Stimulated activated CD4-positive, alpha-beta T cell treated with anti-CD3 and anti-CD28 coated beads, TNF-alpha, amount 100 ng/mL, for 48 hours (primary cell): ENCODE results near the gene NISCH.

ENCODE experiments used
- DNase-seq, 3 donors: peaks; one replicate each; pipeline ENCODE4 v3.0.0-alpha.2; 2020; ENCODE audit warnings: low read depth in 3 of 3

NISCH gene

GRCh38 chr3:52471371-52472238 is 16.2 kb downstream of the NISCH start:
- DNase-seq: no peak

- no peak for DNase-seq
These were observed 17.0 kb downstream of the NISCH start for GRCh38 chr3:52472239-52473000.

GRCh38 chr3:52473026-52473425 is 17.6 kb downstream of the NISCH start:
- no peak for DNase-seq

DNA sequence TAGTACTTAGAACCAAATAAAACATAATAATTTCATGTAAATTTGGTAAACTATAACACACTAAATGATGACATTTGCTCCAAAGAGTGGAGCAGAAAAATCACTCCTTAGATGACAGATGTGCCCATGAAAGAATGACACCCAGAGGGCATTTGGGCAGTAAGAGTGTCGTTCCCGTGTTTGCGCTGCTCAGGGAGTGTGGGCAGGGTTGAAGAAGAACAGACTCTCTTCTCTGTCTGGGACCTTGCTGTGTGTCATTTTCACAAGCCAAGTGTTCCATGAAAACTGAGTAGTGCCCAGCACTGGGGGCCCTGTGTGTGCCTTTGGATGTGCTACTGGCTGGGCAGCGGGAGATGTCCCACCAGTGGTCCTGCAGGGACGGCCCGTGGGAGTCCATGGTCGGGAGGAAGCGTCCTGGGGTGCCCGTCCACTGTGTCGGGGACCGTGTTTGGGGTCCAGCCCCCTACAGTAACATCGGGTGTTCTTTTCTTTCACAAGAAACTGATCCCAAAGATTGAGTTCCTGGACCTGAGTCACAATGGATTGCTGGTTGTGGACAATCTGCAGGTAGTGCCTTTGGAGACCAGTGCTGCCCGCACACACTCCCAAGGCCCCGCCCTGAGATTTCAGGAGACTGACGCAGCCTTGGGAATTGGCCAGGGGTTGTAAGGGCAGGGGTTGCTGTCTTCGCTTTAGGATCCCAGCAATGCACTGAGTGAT is 21.8 kb downstream of the NISCH start:
- no peak for DNase-seq

DNA sequence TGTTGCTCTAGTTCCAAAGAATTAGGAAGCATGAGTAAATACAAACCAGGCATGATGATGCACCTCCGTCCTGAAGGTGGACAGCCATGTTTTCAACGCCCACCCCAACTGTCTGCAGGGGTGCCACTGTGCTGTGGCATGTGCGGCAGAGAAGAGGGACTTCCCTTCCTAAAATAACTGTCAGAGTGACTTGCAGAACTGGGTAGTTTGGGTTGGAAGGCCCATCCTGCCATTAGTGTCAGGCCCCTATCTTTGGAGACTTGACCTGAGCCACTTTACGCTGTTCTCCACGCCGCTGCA is 22.3 kb downstream of the NISCH start:
- DNase-seq: no peak

GRCh38 chr3:52479037-52479876 is 23.9 kb downstream of the NISCH start:
- DNase-seq: no peak

GRCh38 chr3:52479877-52480575 is 24.6 kb downstream of the NISCH start:
- DNase-seq: no peak

DNA sequence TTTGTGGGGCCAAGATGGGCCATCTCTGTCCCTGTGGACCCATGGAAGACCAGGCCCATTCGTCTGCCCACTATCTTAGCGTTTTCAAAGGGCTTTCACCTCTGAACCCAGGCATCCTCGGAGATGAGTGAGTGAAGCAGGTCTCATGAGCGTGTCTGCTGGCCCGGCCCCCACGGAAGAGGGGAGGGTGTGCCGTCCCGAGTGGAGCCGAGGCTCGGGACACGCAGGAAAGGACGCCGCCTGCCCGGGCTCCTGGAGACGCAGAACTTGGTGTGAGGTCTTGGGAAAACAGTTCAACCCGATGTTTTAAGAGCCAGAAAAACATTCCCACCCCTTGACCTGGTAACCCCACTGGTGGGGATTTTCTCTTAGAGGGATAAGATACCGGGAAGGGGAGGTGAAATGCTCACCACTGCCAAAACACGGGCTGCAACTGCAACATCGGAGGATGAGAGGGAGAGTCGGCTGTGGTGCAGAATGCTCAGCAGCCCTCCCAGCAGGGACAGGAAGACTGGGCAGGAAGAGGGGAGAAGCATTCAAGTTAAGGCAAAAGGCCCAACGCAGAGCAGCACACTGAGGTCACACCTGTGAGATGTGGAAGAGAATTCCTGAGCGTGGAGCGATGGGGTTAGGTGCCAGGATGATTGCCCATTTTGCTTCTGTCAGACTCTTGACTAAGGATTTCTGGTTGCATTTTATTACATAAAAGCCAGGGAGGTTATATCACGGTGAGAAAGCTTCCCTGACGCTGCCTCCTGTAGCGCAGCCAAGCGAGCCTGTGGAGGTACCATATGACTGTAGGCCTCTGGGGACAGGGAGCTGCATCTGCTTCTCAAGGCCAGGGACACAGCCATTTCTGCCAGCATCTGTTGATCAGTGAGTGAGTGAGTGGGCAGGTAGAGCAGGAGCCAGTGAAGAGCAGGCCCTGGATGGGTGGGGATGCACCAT is 25.6 kb downstream of the NISCH start:
- no peak for DNase-seq

DNA sequence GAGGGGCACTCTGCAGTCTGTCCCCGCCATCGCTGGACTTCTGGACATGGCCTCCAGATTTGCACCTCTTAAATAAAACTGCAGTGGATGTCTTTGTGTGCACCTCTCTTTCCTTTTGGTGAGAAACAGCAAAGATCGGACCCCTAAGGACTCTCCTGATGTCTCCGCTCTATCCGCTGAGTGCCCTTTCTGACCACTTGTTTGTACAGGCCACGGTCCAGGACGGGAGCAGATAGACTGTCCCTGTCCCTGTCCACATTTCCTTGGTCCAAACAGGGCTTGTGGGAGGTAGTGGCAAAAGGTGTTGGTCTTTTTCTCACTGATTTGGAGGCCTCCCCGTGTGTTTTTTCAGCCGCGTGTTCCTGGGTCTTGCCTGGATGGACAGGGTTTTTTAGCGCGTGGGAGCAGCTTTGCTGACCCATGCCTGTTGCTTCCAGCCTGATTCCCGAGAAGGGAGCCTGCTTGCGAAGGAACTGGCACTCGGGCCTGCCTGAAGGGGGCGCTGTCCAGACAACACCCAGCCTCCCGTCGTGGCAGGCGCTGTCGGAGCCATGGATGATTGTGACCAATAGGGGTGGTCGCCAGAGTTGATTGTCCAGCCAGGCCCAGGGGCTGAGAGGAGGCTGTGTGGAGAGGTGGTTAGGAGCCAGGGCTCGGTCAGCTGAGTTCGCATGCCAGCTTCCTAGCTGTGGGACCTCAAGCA is 26.6 kb downstream of the NISCH start:
- no peak for DNase-seq

GRCh38 chr3:52483081-52483480 is 27.7 kb downstream of the NISCH start:
- DNase-seq: no peak

GRCh38 chr3:52483577-52484381 is 28.4 kb downstream of the NISCH start:
- DNase-seq: no peak

- DNase-seq: no peak
These were observed 29.5 kb downstream of the NISCH start for GRCh38 chr3:52484680-52485461.

- DNase-seq: no peak
These were observed 31.8 kb downstream of the NISCH start for GRCh38 chr3:52487050-52487787.

- no peak for DNase-seq
These were observed 32.6 kb downstream of the NISCH start for GRCh38 chr3:52487788-52488691.

DNA sequence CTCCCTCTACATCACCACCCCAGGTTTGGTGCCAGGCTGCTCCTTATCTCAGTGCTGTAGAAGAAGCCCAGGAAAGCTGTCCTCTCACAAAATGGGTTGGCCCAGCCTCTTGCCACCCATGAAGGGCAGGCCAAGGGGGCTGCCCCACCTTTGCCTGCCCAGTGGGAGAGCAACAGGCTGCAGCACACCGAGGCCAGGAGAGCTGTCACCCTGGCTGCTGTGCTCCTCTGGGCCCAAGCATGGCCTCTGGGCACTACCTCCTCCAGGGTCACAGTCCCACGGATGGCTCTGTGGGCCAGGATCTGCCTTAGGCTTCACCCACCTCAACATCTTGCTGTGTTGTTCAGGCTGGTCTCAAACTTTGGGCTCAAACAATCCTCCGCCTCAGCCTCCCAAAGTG is 33.3 kb downstream of the NISCH start:
- no peak for DNase-seq

- no peak for DNase-seq
These were observed 34.0 kb downstream of the NISCH start for GRCh38 chr3:52489453-52489852.
